SKM-1 (cell line): ENCODE data around the gene LRRN2.

Source experiments
- DNase-seq: peaks from one replicate; lab custom pipeline; 2025; ENCODE audit not compliant: unreplicated experiment; lab: John Stamatoyannopoulos, UW

Gene LRRN2

GRCh38 chr1:204712708-204713430 lies 27.3 kb upstream of the LRRN2 start:
- no peak for DNase-seq

GRCh38 chr1:204711947-204712701 lies 26.6 kb upstream of the LRRN2 start:
- no peak for DNase-seq

GRCh38 chr1:204711103-204711946 lies 25.8 kb upstream of the LRRN2 start:
- DNase-seq = no peak

- DNase-seq = no peak
Observed at GRCh38 chr1:204709960-204710912, 24.7 kb upstream of the LRRN2 start.

- no peak for DNase-seq
Observed at GRCh38 chr1:204709021-204709420, 23.5 kb upstream of the LRRN2 start.

GRCh38 chr1:204706838-204707509 lies 21.4 kb upstream of the LRRN2 start:
- no peak for DNase-seq

- no peak for DNase-seq
Observed at GRCh38 chr1:204705888-204706837, 20.6 kb upstream of the LRRN2 start.

GRCh38 chr1:204705493-204705811 lies 19.9 kb upstream of the LRRN2 start:
- DNase-seq = no peak

- no peak for DNase-seq
Observed at GRCh38 chr1:204704794-204705492, 19.4 kb upstream of the LRRN2 start.

GRCh38 chr1:204703826-204704612 lies 18.5 kb upstream of the LRRN2 start:
- no peak for DNase-seq

GRCh38 chr1:204703268-204703664 lies 17.7 kb upstream of the LRRN2 start:
- DNase-seq = no peak

GRCh38 chr1:204702552-204703267 lies 17.2 kb upstream of the LRRN2 start:
- DNase-seq = no peak

- no peak for DNase-seq
Observed at GRCh38 chr1:204701229-204701628, 15.7 kb upstream of the LRRN2 start.

GRCh38 chr1:204697893-204698292 lies 12.4 kb upstream of the LRRN2 start:
- DNase-seq = no peak

- no peak for DNase-seq
Observed at GRCh38 chr1:204696606-204697005, 11.1 kb upstream of the LRRN2 start.

GRCh38 chr1:204695692-204696091 lies 10.2 kb upstream of the LRRN2 start:
- no peak for DNase-seq

GRCh38 chr1:204694145-204694544 lies 8.6 kb upstream of the LRRN2 start:
- DNase-seq = no peak
